ENCODE results near the gene ARPC5.

- no peak for TF ChIP-seq CTCF (IDR thresholded peaks at IDR 0.05)
- no peak for TF ChIP-seq POLR2AphosphoS5 (IDR thresholded peaks at IDR 0.05; ENCODE audit: low read depth, low read length)
Observed at GRCh38 chr1:183604815-183605214, 30.8 kb downstream of the ARPC5 start.
